ENCODE measurements around the gene ZNF625. TPM values are rescaled to one million over a fixed set of nuclear protein-coding genes. Genes with fewer than 3 reads are reported as not detected.
A peak's percentile ranks its signal among the peaks of the same experiment; 100 is the strongest.

ZNF625 gene
- 1 to 10 TPM; 2.0 to 4.6 TPM for total RNA-seq

GRCh38 chr19:12156223-12157058 is at the start of gene ZNF625:
ZNF625 (minus strand) TSS chr19:12156734; CDS start chr19:12156558, 176 bp downstream.
- Histone ChIP-seq H3K9me3 (no peaks in the 10 kb centered on the region), H3K36me3 (no peaks in the 10 kb centered on the region), H3K4me3 (peak within 1 kb of the TSS; percentile 92), H3K27me3 (no peaks in the 10 kb centered on the region), H3K27ac (peak within 1 kb of the TSS; percentile 38), H3K9ac (ENCODE audit: low read depth in 2 of 2, low read length in 2 of 2) (peak within 1 kb of the TSS; percentile 64 to 79), H3K4me1 (no peaks in the 10 kb centered on the region)
- TF ChIP-seq, protein P1, sequence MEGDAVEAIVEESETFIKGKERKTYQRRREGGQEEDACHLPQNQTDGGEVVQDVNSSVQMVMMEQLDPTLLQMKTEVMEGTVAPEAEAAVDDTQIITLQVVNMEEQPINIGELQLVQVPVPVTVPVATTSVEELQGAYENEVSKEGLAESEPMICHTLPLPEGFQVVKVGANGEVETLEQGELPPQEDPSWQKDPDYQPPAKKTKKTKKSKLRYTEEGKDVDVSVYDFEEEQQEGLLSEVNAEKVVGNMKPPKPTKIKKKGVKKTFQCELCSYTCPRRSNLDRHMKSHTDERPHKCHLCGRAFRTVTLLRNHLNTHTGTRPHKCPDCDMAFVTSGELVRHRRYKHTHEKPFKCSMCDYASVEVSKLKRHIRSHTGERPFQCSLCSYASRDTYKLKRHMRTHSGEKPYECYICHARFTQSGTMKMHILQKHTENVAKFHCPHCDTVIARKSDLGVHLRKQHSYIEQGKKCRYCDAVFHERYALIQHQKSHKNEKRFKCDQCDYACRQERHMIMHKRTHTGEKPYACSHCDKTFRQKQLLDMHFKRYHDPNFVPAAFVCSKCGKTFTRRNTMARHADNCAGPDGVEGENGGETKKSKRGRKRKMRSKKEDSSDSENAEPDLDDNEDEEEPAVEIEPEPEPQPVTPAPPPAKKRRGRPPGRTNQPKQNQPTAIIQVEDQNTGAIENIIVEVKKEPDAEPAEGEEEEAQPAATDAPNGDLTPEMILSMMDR (IDR thresholded peaks at IDR 0.05): no peak
- DNase-seq: peak; percentile 92
- intact Hi-C loops (cut with DNase I): no loop called here

GRCh38 chr19:12205296-12205695 is 48.8 kb upstream of the ZNF625 start:
- H3K9me3 ChIP-seq: peaks cover 5% of the 10 kb centered on the region
- H3K4me3 ChIP-seq: no peak overlapping the region
- H3K27ac ChIP-seq: no peak overlapping the region
- TF ChIP-seq, protein P1 (IDR thresholded peaks at IDR 0.05): no peak
- H3K4me1 ChIP-seq: no peaks in the 10 kb centered on the region
- H3K9ac ChIP-seq (ENCODE audit: low read depth in 2 of 2, low read length in 2 of 2): no peak overlapping the region
- no peak for DNase-seq
- no peaks in the 10 kb centered on the region for H3K36me3 ChIP-seq
- no peaks in the 10 kb centered on the region for H3K27me3 ChIP-seq
- intact Hi-C loops (cut with DNase I): no loop called here

DNA sequence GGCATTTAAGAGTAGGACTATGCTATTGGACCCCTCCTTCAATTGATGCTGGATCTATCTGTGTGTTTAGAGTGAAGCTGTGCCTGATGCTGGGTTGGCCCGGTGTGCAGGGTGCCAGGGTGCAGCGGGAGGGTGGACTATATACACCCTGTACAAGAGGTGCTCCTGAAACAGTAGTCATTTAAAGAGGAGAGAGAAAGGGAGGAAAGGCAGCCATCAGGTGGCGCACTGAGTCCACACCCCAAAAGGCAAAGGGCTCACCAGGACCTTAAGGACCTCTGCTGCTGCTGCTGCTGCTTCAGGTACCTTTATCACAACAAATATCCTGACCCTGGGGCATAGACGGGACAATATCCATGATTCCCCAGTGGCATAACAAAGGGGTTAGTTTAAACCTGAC is 45.7 kb upstream of the ZNF625 start:
- Histone ChIP-seq H3K4me1 (no peaks in the 10 kb centered on the region), H3K9me3 (no peaks in the 10 kb centered on the region), H3K9ac (ENCODE audit: low read depth in 2 of 2, low read length in 2 of 2) (no peak overlapping the region), H3K36me3 (no peaks in the 10 kb centered on the region), H3K27ac (no peak overlapping the region), H3K27me3 (no peaks in the 10 kb centered on the region), H3K4me3 (no peak overlapping the region)
- DNase-seq: peak; percentile 61
- intact Hi-C loops (cut with DNase I): loop anchor here (5.0 kb wide), 1 partner anchor 360 kb away; no protein-coding TSS in a partner anchor
- TF ChIP-seq, protein P1 (IDR thresholded peaks at IDR 0.05): peak; percentile 32

- no peaks in the 10 kb centered on the region for H3K27me3 ChIP-seq
- intact Hi-C loops (cut with DNase I): loop anchor here (5.0 kb wide), 1 partner anchor 362 kb away; no protein-coding TSS in a partner anchor
- H3K4me3 ChIP-seq: no peak overlapping the region
- H3K4me1 ChIP-seq: no peaks in the 10 kb centered on the region
- TF ChIP-seq, protein P1 (IDR thresholded peaks at IDR 0.05): no peak
- no peak for DNase-seq
- no peak overlapping the region for H3K27ac ChIP-seq
- no peaks in the 10 kb centered on the region for H3K9me3 ChIP-seq
- no peaks in the 10 kb centered on the region for H3K36me3 ChIP-seq
- H3K9ac ChIP-seq (ENCODE audit: low read depth in 2 of 2, low read length in 2 of 2): no peak overlapping the region
Observed at GRCh38 chr19:12199757-12200419, 43.4 kb upstream of the ZNF625 start.

GRCh38 chr19:12198136-12198535 is 41.6 kb upstream of the ZNF625 start:
- H3K27me3 ChIP-seq: no peaks in the 10 kb centered on the region
- H3K4me1 ChIP-seq: no peaks in the 10 kb centered on the region
- no peak overlapping the region for H3K4me3 ChIP-seq
- intact Hi-C loops (cut with DNase I): no loop called here
- H3K36me3 ChIP-seq: no peaks in the 10 kb centered on the region
- no peaks in the 10 kb centered on the region for H3K9me3 ChIP-seq
- H3K27ac ChIP-seq: no peak overlapping the region
- no peak overlapping the region for H3K9ac ChIP-seq (ENCODE audit: low read depth in 2 of 2, low read length in 2 of 2)
- TF ChIP-seq, protein P1 (IDR thresholded peaks at IDR 0.05): no peak
- no peak for DNase-seq
